ENCODE measurements around the gene CENPN.

- no peak for TF ChIP-seq SIRT6 (IDR thresholded peaks at IDR 0.05; ENCODE audit: low read length)
- TF ChIP-seq SP1 (IDR thresholded peaks at IDR 0.05; ENCODE audit: low read depth, low read length): no peak
- TF ChIP-seq TAF1 (IDR thresholded peaks at IDR 0.05; ENCODE audit: low read depth, low read length): no peak
- TF ChIP-seq, protein P1, sequence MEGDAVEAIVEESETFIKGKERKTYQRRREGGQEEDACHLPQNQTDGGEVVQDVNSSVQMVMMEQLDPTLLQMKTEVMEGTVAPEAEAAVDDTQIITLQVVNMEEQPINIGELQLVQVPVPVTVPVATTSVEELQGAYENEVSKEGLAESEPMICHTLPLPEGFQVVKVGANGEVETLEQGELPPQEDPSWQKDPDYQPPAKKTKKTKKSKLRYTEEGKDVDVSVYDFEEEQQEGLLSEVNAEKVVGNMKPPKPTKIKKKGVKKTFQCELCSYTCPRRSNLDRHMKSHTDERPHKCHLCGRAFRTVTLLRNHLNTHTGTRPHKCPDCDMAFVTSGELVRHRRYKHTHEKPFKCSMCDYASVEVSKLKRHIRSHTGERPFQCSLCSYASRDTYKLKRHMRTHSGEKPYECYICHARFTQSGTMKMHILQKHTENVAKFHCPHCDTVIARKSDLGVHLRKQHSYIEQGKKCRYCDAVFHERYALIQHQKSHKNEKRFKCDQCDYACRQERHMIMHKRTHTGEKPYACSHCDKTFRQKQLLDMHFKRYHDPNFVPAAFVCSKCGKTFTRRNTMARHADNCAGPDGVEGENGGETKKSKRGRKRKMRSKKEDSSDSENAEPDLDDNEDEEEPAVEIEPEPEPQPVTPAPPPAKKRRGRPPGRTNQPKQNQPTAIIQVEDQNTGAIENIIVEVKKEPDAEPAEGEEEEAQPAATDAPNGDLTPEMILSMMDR (IDR thresholded peaks at IDR 0.05; ENCODE audit: control extremely low read depth in 1 of 3, insufficient read depth in 1 of 3, low read depth in 1 of 3, low read length in 3 of 3): no peak
- TF ChIP-seq POLR2AphosphoS5 (IDR thresholded peaks at IDR 0.05; ENCODE audit: low read depth, low read length): no peak
- TF ChIP-seq POU5F1 (IDR thresholded peaks at IDR 0.05; ENCODE audit: low read depth, low read length): no peak
- TF ChIP-seq CHD2 (IDR thresholded peaks at IDR 0.05; ENCODE audit: low read length): no peak
- TF ChIP-seq, protein P2, sequence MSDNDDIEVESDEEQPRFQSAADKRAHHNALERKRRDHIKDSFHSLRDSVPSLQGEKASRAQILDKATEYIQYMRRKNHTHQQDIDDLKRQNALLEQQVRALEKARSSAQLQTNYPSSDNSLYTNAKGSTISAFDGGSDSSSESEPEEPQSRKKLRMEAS (IDR thresholded peaks at IDR 0.05): no peak
- TF ChIP-seq RNF2 (IDR thresholded peaks at IDR 0.05; ENCODE audit: borderline replicate concordance, low read depth, low read length, missing control alignments, poor library complexity, severe bottlenecking): no peak
- no peak for TF ChIP-seq SP2 (IDR thresholded peaks at IDR 0.05; ENCODE audit: low read length)
- TF ChIP-seq EZH2 (IDR thresholded peaks at IDR 0.05; ENCODE audit: low read depth, low read length, severe bottlenecking): no peak
- TF ChIP-seq JUN (IDR thresholded peaks at IDR 0.05; ENCODE audit: low read depth, low read length): no peak
- TF ChIP-seq TEAD4 (IDR thresholded peaks at IDR 0.05; ENCODE audit: low read depth, low read length): no peak
- TF ChIP-seq NRF1 (IDR thresholded peaks at IDR 0.05; ENCODE audit: low read depth, low read length): no peak
These were observed 46.7 kb downstream of the CENPN start for GRCh38 chr16:81053761-81054160.
